Inferior parietal cortex (tissue), 1 donor: ENCODE results near the gene AKR1C1.
"Not testable (repeated sequence)": the region's sequence is repeated elsewhere in the genome, so short reads cannot be mapped to it uniquely, and the experiment has no call there.

Experiments used
- DNase-seq: peaks from one replicate; pipeline ENCODE4 v3.0.0-alpha.2; 2016; ENCODE audit errors: extremely low spot score

Gene AKR1C1

DNA sequence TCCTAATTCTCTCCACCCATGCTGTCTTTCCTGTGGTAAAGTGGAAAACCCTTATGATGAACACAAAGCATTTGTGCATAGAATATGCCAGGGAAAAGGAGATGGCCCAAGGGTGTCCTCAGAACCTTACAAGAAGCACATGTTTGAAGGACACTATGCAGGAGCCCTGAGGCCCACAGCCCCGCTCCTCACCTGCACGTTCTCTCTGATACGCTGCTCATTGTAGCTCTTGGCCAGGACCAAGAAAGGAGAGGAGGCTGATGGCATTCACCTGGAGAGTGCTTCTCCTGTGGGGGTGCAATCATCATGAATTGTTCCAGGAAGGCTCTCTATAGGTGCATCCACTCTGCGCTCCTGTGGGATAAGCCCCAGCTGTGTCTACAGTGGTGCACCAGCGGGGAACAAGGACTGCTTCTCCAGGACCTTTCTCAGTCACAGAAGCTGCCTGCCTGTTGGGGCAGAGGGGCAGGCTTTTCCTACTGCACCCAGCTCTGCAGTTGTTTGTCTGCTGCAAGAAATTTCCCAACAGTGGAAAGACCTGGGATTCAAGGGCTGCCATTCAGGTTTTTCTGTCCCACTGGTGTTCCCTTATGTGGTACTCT lies 20.5 kb downstream of the AKR1C1 start:
- no peak for DNase-seq

DNA sequence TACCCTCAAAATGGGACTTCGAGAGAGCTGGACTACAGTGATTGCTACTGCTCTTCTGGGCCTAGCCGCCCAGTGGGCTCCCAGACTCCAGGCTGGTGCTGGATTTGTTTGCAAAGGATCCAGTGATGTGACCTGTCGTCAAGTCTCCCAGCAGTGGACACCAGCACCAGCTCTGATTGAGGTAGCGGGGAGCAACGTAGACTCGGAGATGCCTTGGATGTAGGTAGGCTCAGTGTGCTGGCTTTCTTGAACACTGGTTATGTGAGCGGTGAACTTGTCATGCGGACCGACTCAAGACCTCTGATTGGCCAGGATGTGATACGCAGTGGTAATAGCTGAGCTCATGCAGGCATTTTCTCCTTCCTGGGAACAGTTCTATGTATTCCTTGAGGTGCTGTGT lies 21.0 kb downstream of the AKR1C1 start:
- DNase-seq, result no peak

DNA sequence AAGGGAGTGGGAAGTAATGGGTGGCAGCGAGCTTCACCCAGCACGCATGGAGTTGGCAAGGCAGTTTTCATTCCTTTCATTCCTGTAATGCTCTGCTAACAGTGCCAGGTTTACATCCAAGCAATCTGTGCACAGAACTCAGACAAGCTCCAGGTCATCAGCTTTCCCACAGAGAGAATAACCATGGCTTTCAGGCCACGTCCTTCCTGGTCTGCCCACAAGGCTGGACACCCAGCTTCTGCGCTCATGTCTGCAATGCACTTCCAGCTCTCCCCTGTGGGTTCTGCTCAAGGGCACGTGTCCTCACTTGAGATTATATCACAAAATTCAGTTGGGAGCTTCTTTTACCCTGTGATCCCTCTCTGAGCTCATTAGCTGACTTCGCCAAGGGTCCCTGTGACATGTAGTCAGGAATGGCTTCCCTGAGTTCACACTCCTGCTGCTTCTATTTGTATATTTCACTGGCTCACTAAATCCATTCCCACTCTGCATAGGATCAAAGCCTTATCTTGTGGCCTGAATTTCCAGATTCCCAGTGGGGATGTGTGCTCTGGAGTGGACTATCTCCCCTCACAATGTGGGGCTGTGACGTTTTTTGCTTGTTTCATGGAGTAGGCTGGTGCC lies 21.9 kb downstream of the AKR1C1 start:
- DNase-seq, result no peak

DNA sequence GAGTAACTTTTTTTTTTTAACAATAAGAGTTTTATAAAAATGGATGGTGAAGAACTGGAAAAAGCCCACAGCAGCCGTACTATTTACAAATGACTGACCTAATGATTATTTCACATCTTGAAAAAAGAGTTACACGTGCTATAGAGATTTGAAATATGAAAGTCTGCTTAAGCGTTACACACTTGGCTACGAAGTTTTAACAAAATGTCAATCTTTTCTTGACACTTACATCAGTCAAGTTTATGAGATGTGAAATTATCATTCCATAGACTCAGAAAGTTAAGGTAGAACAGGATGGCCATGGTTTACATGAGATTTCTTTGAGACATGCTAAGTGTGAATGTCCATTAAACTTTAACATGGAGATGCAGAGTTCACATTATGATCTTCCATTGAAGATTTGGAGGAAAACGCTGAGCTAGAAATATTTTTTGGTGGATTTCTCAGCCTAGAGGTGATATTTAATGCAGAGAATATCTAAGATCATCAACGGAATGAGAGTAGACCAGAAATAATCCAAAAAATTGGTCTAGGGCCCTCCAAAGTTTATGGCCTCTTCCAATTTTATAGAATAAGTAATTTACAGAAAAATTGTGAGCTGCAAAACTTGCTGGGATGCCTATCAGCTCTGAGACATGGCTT lies 24.9 kb downstream of the AKR1C1 start:
- not testable (repeated sequence) for DNase-seq

DNA sequence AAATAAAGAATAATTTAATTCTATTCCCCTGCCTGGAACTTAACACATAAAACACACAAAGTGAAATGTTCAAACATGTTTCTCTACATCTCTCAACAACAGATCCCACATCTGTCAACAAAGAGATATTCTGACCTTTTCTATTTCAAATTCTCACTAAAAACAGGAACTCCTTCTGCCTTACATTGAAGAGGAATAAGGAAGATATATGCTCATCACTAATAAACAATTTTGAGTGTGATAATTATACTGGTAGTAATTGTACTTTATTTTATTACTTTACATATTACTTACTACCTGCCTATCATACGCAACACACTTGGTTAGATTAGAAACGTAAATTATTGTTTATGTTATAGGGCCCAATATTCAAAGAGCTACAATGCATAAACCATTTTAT lies 27.0 kb downstream of the AKR1C1 start:
- DNase-seq, result no peak

DNA sequence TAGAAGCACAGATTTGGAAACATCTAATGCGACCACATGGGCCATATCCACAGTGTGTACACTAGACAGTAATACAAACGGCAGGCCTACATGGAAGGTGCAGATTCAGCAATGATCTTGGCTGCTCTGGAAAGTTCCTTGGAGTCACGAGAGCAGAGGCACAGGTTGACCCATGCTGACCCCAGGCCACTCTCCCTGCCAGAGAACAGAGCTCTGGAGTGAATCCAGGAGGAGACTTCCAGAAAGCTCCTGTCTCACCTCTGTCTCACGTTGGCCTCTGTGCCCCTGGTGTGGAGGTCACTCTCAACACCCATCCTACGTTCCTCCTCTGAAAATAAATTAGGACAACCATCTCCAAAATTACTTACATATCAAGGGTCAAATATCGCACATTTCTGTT lies 28.2 kb downstream of the AKR1C1 start:
- not testable (repeated sequence) for DNase-seq

DNA sequence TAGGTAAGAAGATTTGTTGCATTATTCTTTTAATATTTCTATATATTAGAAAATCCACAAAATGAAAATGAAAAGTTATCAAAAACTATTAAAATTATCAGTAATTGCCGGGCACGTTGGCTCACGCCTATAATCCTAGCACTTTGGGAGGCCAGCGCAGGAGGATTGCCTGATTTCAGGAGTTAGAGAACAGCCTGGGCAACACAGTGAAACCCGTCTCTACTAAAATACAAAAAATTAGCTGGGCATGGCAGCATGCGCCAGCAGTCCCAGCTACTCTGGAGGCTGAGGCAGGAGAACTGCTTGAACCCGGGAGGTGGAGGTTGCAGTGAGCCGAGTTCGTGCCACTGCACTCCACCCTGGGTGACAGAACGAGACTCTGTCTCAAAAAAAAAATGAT lies 29.3 kb downstream of the AKR1C1 start:
- DNase-seq, result not testable (repeated sequence)

DNA sequence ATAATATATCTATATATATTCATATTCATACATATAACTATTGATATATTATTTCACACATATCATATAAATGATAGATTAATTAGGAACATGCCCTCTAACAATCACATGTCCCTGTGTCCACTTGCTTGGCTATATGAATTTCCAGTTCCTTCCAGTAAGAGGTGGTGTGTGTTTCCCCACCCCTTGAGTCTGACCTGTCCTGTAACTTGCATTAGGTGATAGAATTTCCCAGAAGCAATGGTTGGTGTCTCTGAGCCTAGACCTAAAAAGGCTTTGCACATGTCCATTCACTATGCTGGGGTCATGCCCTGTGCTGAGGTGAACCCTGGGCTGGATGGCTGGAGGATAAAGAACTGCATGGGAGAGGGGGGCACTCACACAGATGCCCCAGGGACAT lies 31.0 kb downstream of the AKR1C1 start:
- not testable (repeated sequence) for DNase-seq

DNA sequence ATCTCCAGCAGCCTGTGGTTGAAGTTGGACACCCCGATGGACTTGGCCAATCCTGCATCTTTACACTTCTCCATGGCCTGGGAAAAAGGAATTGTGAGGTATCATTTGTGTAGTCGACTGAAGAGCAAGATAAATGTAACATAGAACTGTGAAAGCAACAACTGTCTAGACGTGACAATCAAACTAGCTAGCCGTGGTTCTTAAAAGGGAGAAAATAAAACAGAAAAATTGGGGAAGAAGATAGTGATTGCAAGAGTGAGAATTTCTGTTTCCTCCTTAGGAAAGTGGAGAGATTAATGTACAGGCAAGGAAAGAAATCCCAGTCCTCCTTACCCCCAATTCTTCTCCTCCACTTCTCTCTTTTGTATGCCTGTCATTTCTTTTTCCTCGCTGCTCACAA lies 35.5 kb downstream of the AKR1C1 start:
- DNase-seq, result no peak

DNA sequence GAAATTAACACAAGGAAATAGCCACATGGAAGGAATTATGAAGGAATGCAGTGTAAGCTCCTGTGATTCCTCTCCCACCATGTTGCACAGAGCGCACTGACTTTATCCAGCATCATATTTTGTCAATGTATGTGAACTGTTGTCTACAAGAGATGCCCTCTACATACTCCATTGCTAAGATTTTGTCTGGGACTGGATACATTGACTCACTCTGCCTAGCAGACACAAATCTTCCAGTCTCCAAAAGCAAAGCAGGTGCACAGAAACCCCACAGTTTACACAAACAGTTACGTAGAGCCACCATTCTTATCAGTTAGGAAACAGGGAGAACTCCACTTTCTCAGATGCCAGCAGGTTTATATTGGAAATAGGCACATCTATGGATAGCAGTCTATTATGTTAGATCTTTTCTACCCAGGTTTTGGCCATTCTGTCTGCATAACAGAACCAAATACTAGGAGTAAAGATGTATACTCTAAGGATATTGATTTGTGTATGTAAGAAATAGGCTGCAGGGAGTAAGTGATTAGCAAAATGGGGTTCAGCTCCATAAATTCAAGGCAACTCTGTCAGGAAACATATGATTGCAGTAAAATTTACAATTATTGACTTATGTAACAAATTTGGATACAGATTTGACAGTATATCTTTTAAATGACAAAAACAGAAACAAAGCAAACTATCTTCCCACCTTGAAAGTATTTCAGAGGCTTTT lies 39.0 kb downstream of the AKR1C1 start:
- DNase-seq, result no peak

DNA sequence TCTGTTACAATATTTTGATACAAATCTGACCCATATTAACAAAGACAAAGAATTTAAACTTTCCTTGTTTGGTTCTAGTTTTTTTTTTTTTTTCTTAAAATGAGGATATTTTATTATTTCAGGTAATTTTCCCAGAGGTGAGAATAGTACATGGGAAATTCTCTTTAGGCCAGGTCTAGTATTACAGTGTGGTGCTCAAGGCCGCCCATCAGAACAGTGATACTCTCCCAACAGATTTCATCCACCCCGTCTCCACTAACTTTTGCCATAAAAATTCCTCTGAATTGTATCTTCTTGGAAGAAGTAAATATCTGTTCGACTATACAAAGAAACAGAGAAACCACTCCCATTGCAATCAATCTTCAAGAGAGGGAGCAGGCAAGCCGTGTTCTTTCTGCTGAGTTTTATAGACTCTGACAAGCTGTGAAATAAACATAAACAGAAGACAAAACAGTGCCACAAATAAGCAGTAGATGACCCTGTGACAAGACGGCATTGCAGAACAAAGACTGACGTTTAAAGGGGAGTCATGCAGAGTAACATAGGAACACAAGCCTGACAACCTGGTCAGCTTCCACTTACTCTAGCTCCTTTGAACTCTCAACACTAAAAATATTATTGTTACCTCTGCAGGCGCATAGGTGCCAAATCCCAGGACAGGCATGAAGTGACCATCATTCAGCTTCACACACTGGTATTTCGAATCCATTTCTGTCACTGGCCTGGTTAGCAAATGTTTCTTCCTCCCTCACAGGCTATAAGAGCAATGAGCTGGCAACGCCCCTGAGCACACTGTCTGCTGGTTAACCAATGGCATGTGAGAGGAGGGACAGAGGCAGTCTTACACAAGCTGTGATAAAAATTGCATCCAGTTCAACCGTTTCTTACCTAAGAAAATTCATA lies 40.2 kb downstream of the AKR1C1 start, which contains the start of gene AKR1C2:
Gene AKR1C2, minus strand, starts transcription at position 731 of the 903 bp plus-strand sequence. Its CDS starts 22 bp downstream, at position 709.
- not testable (repeated sequence) for DNase-seq

DNA sequence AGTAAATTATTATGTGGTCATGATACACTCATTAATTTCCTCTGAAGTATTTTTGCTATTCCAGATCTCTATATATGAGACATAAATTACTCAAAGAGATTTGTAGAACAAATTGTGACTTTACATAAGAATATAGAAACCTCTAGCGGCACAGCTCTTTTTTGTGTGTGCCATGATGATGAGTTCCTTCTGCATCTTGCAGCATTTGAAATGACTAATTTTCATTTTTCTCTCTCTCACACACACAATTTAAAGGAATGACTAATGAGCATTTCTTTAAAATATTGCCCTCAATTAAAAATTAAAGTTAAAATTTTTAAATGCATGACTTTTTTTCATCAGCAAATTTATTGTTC lies 40.8 kb downstream of the AKR1C1 start:
- DNase-seq, result not testable (repeated sequence)

DNA sequence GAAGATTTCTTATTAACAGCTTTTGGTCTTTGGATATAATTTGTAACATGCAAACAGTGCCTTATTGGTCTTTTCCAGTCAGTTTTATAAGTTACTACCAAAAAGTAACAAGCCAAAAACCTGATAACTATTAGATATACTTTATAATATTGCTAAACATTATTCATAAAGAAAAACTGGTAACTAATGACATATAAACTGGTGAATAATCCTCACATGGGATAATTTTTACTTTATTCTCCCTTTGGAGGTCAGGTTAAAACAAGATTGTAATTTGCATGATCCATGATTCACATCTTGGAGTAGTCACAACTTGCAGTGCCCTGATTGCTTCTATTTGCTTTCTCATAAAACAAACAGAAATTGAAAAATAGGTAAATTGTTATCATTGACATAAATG lies 41.3 kb downstream of the AKR1C1 start:
- not testable (repeated sequence) for DNase-seq

DNA sequence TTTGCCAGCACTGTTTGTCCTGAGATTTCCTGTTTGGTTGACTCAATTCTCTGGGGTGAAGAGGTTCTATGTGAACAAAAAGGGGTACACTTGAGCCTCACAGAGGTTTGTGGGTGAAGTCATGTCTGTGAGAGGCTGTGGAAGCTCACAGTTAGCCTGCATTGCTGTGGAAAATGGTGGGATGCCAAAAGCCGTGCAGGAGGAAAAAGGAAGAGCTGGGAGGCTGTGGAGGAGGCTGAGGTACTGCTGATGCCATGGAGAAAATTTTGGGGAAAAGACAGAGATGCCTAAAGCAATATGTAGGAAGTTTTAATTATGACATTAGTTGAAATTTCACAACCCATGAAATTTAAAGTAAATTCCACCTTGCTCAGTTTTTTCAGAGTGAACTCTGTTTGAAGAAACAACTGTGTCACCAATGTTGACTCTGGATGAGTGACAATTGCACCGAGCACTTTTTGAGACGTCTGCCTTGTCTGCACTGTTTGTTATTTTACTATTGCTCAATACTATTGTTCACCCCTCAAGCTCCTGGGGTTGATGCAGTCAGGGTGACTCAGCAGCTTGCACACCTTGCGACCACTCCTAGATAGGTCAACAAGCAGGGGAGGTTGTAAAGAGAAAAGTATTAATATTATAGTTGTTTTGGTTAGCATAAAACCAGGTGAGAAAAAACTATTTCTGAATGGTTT lies 45.8 kb downstream of the AKR1C1 start:
- DNase-seq, result not testable (repeated sequence)

DNA sequence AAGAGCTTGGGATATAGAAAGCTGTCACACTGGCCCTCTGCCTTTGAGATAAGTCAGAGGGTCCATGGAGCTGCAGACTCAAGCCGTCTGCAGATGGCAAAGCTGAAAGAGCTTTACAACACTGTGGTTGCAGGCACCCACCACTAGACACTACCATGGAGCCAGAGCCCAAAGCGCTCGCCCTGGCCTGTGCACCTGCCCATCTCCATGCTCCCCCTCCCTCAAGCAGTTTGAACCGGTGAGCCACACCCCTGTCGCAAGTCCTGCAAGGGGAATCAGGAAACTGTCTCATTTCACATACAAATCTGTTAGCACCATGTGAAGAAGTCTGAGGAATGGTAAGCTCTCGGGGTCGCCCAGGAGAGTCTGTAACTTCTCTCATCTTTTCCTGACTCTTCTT lies 46.8 kb downstream of the AKR1C1 start:
- not testable (repeated sequence) for DNase-seq

DNA sequence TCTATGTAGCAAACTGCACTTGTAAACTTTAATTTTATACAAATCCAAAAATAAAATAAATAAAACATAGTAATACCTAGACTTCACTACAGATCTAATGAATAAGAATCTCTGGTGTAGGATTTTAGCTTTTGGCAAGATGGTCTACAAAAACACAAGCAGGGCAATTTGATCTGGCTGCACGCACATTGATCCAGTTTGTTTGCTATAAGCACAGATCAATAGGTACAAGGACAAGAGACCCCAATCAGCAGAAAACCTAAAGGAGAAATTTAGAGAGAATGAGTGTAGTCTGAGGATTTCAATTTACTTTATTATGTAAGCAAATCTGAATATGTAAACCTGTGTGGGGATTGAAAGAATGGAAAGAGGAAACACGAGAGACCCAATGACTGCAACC lies 48.2 kb downstream of the AKR1C1 start:
- DNase-seq, result not testable (repeated sequence)

DNA sequence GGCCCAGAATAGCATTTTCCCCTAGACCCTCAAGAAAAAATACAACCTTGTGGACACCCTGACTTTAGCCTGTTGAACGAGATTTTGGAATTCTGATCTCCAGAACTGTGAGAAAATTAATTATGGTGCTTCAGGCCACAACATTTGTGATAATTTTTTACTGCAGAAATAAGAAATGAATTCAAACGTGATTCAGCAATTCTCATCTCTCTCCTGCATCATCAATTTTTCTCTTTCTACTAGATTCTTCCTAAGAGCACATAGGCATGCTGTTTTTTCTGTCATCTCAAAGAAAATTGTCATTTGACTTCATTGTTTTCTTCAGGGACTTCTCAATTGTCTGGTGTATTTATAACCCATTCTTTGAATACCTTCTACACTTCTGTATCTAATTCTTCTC lies 49.4 kb downstream of the AKR1C1 start:
- no peak for DNase-seq

DNA sequence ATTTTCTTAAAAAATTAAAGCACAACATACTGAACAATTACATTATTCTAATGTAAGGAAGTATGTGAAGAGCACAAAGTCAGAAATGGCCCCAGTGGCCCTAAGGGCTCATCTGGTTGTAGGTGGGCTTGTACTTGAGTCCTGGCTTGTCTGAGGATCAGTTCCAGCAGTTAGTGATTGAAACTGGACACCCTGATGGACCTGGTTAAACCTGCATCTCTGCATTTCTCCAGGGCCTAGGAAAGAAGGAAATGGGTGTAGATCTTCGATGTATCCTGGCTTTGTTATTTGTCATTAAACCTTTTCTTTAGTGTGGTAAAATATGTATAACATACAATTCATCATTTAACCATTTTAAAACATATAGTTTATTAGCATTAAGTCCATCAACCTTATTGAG lies 50.2 kb downstream of the AKR1C1 start:
- no peak for DNase-seq

DNA sequence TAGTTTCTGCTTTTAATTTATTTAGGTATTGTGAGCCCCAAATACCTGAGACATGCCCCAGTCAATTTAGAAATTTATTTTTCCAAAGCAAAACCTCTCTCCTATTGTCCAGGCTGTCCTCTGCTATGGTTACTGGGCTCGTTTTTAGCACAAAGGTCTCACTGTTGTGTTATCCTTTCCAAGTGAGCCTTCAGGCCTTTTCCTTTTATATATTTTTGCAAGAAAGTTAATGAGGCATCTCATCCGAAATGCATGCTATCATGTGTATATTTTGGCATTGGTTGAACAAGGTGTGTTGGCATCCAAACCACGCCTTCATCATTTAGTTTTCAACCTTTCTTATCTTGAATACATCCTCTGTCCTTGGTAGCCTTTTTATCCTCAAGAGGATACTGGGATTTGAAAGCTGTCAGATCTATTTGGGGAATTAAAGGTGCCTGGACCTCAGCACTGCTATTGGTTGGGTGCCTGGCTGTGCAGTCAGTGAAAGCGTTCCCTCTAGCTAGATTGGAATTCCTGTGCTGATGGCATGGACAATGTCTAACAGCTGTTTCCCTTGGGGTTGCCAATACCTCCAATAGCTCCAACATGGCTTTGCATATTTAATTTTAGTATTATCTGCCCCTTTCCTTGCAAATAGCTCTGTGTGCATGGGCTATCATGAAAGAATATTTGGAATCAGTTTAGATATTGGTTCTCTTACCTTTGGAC lies 51.1 kb downstream of the AKR1C1 start:
- DNase-seq, result not testable (repeated sequence)

DNA sequence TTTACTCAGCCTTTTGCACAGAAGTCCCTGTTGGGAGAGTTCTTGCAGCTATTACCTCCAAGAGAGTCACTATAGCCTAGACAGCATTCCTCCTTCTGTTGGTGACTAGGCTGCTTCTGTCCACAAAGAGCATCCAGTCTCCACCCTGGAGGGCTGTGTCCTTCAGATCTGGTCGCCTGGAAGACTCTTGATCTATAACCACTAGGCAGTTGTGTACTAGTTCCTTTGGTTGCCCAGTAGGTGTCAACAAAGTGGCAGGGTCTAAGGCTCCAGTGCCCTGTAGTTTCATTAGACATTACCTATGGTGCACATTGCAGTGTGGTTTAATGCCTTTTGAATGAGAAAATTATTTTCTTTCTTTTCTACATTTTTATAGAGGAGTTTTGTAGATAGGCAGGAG lies 51.7 kb downstream of the AKR1C1 start:
- DNase-seq, result no peak
